Measurements from ENCODE around the gene CYP51A1. TPM values are rescaled to one million over a fixed set of nuclear protein-coding genes. Genes with fewer than 3 reads are reported as not detected.
"Not testable (repeated sequence)": the region's sequence is repeated elsewhere in the genome, so short reads cannot be mapped to it uniquely, and the experiment has no call there.

Gene CYP51A1
- total RNA-seq, 2 donors from 2014 or later, result 40.3 to 51.5 TPM

DNA sequence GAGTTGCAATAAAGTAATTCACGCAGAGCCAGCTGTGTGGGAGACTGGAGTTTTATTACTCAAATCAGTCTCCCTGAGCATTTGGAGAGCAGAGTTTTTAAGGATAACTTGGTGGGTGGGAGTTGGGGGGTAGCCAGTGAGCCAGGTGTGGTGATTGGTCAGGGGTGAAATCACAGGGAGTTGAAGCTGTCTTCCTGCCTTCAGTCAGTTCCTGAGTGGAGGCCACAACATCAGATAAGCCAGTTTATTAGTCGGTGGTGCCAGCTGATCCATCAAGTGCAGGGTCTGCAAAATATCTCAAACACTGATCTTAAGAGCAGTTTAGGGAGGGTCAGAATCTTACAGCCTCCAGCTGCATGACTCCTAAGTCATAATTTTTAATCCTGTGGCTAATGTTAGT is 3.3 kb upstream of the CYP51A1 start:
- Mint-ChIP-seq H3K27ac (no peak overlapping the region), H3K27me3 (no peaks in the 10 kb centered on the region)

DNA sequence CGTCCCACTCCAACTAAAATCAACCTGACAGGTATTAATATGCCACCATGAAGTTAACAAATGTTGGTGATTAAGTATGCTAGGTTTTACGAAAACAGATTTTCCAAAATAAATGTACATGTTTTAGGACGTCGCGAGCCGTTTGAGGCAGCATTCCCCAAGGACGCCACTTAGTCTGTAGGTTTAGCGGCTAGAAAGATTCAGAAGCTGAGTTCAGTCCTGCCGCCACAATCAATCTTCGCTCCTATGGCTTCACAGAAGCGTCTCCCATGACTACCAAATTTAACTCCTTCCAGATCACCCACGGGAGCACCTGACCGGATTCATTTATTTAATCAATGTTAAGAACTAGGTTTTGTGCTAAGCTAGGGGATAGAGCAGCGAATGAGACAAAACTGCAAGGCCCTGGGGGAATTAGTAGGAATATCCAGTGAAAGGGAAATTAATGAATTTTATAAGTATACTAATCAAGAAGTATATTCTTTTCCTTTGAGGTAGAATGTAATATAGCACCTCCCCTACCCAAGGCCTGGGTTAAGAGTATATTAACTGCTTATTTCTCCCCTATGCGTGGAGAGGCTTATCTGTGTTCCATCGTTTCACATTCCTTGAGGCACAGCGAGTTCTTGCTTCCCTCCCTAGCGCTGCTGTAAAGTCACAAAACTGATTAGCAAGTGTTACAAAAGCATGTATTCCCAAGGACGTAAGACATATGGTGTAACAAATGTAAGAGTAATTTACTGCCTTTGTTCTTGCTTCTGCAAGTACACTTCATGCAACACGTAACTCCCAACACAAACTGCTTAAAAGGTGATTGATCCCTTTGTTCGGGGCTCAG is 994 bp upstream of the CYP51A1 start:
- H3K27ac Mint-ChIP-seq, result peak overlapping the region; percentile 98
- H3K27me3 Mint-ChIP-seq, result no peaks in the 10 kb centered on the region
- H3K9me3 Mint-ChIP-seq, result no peaks in the 10 kb centered on the region
- ATAC-seq (replicated peaks), result no peak
- H3K4me1 Mint-ChIP-seq, result peaks cover 15% of the 10 kb centered on the region
- peaks cover 31% of the 10 kb centered on the region for H3K36me3 Mint-ChIP-seq (ENCODE audit: low read depth)
- H3K4me3 Mint-ChIP-seq, result peak overlapping the region; percentile 95

More for the DNA sequence above, 3.3 kb upstream of the CYP51A1 start:
- H3K4me3 Mint-ChIP-seq, result no peak overlapping the region
- peaks cover 9% of the 10 kb centered on the region for H3K36me3 Mint-ChIP-seq (ENCODE audit: low read depth)
- H3K9me3 Mint-ChIP-seq, result no peaks in the 10 kb centered on the region
- peaks cover 6% of the 10 kb centered on the region for H3K4me1 Mint-ChIP-seq
- ATAC-seq (replicated peaks), result no peak

DNA sequence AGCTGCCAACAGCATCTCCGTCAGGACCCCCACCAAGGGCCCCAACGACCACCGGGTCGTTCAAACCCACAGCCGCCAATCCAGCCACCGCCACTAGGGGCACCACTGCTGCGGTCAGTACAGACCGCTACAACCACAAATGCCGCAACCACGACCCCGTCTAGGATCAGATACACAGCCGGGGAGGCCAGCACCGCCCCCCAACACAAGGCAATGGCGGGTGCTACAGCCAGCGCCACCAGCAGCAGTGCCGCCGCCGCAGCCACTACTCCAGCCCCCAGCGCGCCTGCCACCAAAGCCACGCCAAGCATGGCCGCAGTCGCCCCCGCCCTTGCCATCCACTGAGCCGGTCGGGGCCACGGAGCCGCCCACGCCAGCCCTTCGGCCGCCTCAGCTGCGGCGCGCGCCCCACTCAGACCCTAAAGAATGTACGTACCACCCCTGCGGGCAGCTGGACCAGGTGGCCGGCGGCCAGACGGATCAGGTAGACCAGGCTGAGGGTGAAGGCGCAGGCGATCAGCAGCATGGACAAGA is 473 bp downstream of the CYP51A1 start:
- peak overlapping the region; percentile 95 for H3K4me3 Mint-ChIP-seq
- peak overlapping the region; percentile 98 for H3K27ac Mint-ChIP-seq
- no peaks in the 10 kb centered on the region for H3K27me3 Mint-ChIP-seq
- H3K4me1 Mint-ChIP-seq, result peaks cover 15% of the 10 kb centered on the region
- H3K9me3 Mint-ChIP-seq, result no peaks in the 10 kb centered on the region
- H3K36me3 Mint-ChIP-seq (ENCODE audit: low read depth), result peaks cover 46% of the 10 kb centered on the region
- peak; percentile 48 for ATAC-seq (replicated peaks)

DNA sequence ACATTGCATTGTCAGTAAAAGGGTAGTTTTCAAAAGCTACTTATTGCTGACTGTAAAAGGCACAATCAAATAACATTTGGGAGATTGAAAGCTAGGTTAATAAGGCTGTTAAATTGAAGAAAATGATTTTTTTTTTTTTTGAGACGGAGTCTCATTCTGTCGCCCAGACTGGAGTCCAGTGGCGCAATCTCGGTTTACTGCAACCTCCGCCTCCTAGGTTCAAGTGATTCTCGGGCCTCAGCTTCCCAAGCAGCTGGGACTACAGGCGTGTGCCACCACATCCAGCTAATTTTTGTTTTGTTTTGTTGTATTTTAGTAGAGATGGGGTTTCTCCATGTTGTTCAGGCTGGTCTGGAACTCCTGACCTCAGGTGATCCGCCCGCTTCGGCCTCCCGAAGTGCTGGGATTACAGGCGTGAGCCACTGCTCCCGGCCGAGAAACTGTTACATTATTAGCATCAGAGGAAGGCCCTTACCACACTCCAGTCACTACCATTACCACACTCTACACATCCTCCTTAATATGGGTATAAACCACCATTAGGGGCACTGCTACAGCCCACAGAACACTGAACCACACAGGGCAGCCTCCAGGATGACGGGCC is 1.0 kb downstream of the CYP51A1 start:
- Mint-ChIP-seq H3K4me3 (peak overlapping the region; percentile 95), H3K27ac (peak overlapping the region; percentile 98), H3K9me3 (no peaks in the 10 kb centered on the region), H3K27me3 (no peaks in the 10 kb centered on the region), H3K4me1 (peaks cover 15% of the 10 kb centered on the region), H3K36me3 (ENCODE audit: low read depth) (peaks cover 52% of the 10 kb centered on the region)
- peak; percentile 13 for ATAC-seq (replicated peaks)

- Mint-ChIP-seq H3K4me3 (peak overlapping the region; percentile 95), H3K9me3 (no peaks in the 10 kb centered on the region), H3K4me1 (peaks cover 15% of the 10 kb centered on the region), H3K27me3 (no peaks in the 10 kb centered on the region), H3K27ac (no peak overlapping the region), H3K36me3 (ENCODE audit: low read depth) (peaks cover 66% of the 10 kb centered on the region)
- no peak for ATAC-seq (replicated peaks)
These were observed 2.4 kb downstream of the CYP51A1 start for GRCh38 chr7:92131764-92132330.

DNA sequence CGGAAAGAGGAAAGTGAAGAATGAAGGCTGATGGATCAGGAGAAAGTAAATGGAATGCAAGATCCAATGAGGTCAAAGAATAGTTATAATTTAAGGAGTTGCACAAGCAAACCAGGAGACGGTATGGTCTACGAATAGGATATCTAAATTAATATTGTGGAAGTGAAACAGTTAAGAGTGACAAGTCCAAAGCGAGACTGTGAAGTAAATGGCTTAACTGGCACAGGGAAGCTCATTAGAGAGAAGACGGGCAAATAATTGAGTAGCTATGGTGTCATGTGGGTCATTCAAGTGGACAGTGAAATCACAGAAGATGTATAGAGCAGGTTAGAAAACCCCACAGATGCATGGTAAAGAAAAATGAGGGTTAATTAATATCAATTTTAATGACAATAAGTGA is 3.2 kb downstream of the CYP51A1 start:
- peaks cover 73% of the 10 kb centered on the region for H3K36me3 Mint-ChIP-seq (ENCODE audit: low read depth)
- ATAC-seq (replicated peaks), result no peak
- peaks cover 15% of the 10 kb centered on the region for H3K4me1 Mint-ChIP-seq
- H3K27ac Mint-ChIP-seq, result no peak overlapping the region
- no peaks in the 10 kb centered on the region for H3K9me3 Mint-ChIP-seq
- no peaks in the 10 kb centered on the region for H3K27me3 Mint-ChIP-seq
- no peak overlapping the region for H3K4me3 Mint-ChIP-seq

GRCh38 chr7:92121681-92122080 is 12.6 kb downstream of the CYP51A1 start:
- no peaks in the 10 kb centered on the region for H3K27me3 Mint-ChIP-seq
- H3K27ac Mint-ChIP-seq, result no peak overlapping the region
- H3K4me1 Mint-ChIP-seq, result peaks cover 10% of the 10 kb centered on the region
- H3K36me3 Mint-ChIP-seq (ENCODE audit: low read depth), result peaks cover 98% of the 10 kb centered on the region
- no peak overlapping the region for H3K4me3 Mint-ChIP-seq
- no peaks in the 10 kb centered on the region for H3K9me3 Mint-ChIP-seq
- no peak for ATAC-seq (replicated peaks)

GRCh38 chr7:92119213-92119759 is 15.0 kb downstream of the CYP51A1 start:
- Mint-ChIP-seq H3K4me3 (no peak overlapping the region), H3K27ac (no peak overlapping the region), H3K36me3 (ENCODE audit: low read depth) (peaks cover 98% of the 10 kb centered on the region), H3K27me3 (no peaks in the 10 kb centered on the region), H3K9me3 (no peaks in the 10 kb centered on the region), H3K4me1 (peaks cover 5% of the 10 kb centered on the region)
- ATAC-seq (replicated peaks), result no peak

DNA sequence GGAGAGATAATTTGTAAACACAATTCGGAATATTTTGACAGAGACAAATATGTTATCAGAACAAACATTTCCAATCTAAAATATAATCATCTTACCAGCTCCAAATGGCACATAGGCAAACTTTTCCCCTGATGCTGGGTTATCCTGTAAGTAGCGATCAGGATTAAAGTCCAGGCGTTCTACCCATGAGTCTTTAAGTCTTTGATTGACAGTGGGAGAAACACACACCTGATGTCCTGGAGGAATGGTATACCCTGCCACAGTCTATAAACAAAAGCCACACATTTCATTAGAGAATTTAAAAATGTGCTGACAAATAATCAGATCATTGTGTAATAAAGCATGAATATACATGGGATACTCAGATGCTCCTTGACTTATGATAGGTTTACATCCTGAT is 17.3 kb downstream of the CYP51A1 start:
- H3K27ac Mint-ChIP-seq, result no peak overlapping the region
- ATAC-seq (replicated peaks), result no peak
- peaks cover 94% of the 10 kb centered on the region for H3K36me3 Mint-ChIP-seq (ENCODE audit: low read depth)
- H3K4me3 Mint-ChIP-seq, result no peak overlapping the region
- peaks cover 5% of the 10 kb centered on the region for H3K4me1 Mint-ChIP-seq
- H3K27me3 Mint-ChIP-seq, result no peaks in the 10 kb centered on the region
- H3K9me3 Mint-ChIP-seq, result no peaks in the 10 kb centered on the region

- Mint-ChIP-seq H3K4me3 (no peak overlapping the region), H3K27ac (no peak overlapping the region), H3K9me3 (no peaks in the 10 kb centered on the region), H3K4me1 (peaks cover 3% of the 10 kb centered on the region), H3K27me3 (no peaks in the 10 kb centered on the region), H3K36me3 (ENCODE audit: low read depth) (peaks cover 90% of the 10 kb centered on the region)
- ATAC-seq (replicated peaks), result no peak
These were observed 18.5 kb downstream of the CYP51A1 start for GRCh38 chr7:92115821-92116220.

- no peaks in the 10 kb centered on the region for H3K9me3 Mint-ChIP-seq
- no peaks in the 10 kb centered on the region for H3K27me3 Mint-ChIP-seq
- no peak for ATAC-seq (replicated peaks)
- H3K36me3 Mint-ChIP-seq (ENCODE audit: low read depth), result peaks cover 90% of the 10 kb centered on the region
- no peak overlapping the region for H3K4me3 Mint-ChIP-seq
- H3K27ac Mint-ChIP-seq, result no peak overlapping the region
- no peaks in the 10 kb centered on the region for H3K4me1 Mint-ChIP-seq
These were observed 23.4 kb downstream of the CYP51A1 start for GRCh38 chr7:92110857-92111256.

- no peaks in the 10 kb centered on the region for H3K27me3 Mint-ChIP-seq
- no peaks in the 10 kb centered on the region for H3K4me1 Mint-ChIP-seq
- H3K4me3 Mint-ChIP-seq, result no peak overlapping the region
- H3K36me3 Mint-ChIP-seq (ENCODE audit: low read depth), result peaks cover 87% of the 10 kb centered on the region
- H3K27ac Mint-ChIP-seq, result no peak overlapping the region
- ATAC-seq (replicated peaks), result no peak
- no peaks in the 10 kb centered on the region for H3K9me3 Mint-ChIP-seq
These were observed 25.5 kb downstream of the CYP51A1 start for GRCh38 chr7:92108821-92109220.

DNA sequence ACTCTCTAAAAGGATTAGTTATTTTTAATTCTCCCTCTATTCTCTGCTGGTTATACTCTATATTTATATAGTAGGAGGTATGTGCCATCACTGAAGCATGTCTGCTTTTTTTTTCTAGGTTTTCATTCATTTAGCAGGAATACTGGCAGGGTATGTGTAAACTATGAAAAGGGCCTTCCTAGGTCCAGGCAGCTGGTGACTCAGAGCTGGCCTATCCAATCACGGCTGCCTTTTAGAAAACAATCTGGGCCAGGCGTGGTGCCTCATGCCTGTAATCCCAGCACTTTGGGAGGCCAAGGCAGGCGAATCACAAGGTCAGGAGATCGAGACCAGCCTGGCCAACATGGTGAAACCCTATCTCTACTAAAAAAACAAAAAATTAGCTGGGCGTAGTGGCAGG is 31.4 kb downstream of the CYP51A1 start:
- peaks cover 87% of the 10 kb centered on the region for H3K36me3 Mint-ChIP-seq (ENCODE audit: low read depth)
- not testable (repeated sequence) for H3K27ac Mint-ChIP-seq; H3K4me3 Mint-ChIP-seq; ATAC-seq (replicated peaks); H3K9me3 Mint-ChIP-seq; H3K27me3 Mint-ChIP-seq; H3K4me1 Mint-ChIP-seq

GRCh38 chr7:92100534-92100933 is 33.7 kb downstream of the CYP51A1 start:
- peaks cover 88% of the 10 kb centered on the region for H3K36me3 Mint-ChIP-seq (ENCODE audit: low read depth)
- H3K9me3 Mint-ChIP-seq, result no peaks in the 10 kb centered on the region
- no peak for ATAC-seq (replicated peaks)
- no peak overlapping the region for H3K27ac Mint-ChIP-seq
- no peaks in the 10 kb centered on the region for H3K4me1 Mint-ChIP-seq
- no peak overlapping the region for H3K4me3 Mint-ChIP-seq
- no peaks in the 10 kb centered on the region for H3K27me3 Mint-ChIP-seq

Measured in activated T-helper 17 cell treated with anti-CD3 and anti-CD28 coated beads, Interleukin-2, amount 50 U/mL, for 72 hours (primary cell).